ENCODE results near the gene ERAP2.

The ERAP2 gene

DNA sequence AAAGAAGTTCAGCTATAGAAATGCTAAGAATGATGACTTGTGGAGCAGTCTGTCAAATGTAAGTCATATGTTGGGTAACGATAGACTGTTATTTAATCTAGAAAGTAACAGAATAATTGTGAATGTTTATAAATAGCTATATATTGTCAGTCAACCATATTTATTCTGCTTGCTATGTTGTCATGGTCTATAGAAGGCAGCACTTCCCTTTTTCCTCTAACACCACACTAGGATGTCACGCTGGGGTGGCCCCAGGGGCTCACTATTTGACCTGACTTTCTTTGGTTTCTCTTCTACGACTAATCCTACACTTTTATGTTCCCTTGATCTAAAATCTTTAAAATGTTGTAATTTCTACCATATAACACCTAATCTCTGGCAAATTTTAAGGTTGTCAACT is 20.5 kb downstream of the ERAP2 start:
- no peak for TF ChIP-seq CTCF (IDR thresholded peaks at IDR 0.05; ENCODE audit: low read depth, low read length)
- no peak overlapping the region for H3K4me3 ChIP-seq (ENCODE audit: low read depth, low read length)

- no peak overlapping the region for H3K4me3 ChIP-seq (ENCODE audit: low read depth, low read length)
- TF ChIP-seq CTCF (IDR thresholded peaks at IDR 0.05; ENCODE audit: low read depth, low read length) = no peak
Measured at GRCh38 chr5:96901384-96901783, 25.1 kb downstream of the ERAP2 start.

DNA sequence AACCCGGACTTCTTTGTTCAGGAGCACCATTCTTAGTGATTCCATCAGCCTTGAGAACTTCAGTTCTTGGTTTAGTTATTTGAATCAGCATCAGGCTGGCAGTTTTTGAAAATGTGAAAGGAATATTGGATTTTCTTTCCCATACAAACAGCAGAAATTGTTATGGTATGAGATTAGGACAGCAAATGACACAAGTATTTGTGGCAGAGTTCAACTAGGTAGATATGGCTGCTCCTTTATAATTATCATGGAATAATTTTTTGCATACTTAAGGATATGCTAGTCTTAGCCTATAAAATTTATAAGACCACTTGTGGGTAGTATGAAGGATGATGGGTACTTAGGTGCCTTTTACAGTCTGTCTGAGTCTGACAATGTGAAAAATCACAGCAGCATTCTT is 25.5 kb downstream of the ERAP2 start:
- H3K4me3 ChIP-seq (ENCODE audit: low read depth, low read length) = no peak overlapping the region
- TF ChIP-seq CTCF (IDR thresholded peaks at IDR 0.05; ENCODE audit: low read depth, low read length) = no peak

- TF ChIP-seq CTCF (IDR thresholded peaks at IDR 0.05; ENCODE audit: low read depth, low read length) = no peak
- H3K4me3 ChIP-seq (ENCODE audit: low read depth, low read length) = no peak overlapping the region
Measured at GRCh38 chr5:96902876-96903275, 26.6 kb downstream of the ERAP2 start.

DNA sequence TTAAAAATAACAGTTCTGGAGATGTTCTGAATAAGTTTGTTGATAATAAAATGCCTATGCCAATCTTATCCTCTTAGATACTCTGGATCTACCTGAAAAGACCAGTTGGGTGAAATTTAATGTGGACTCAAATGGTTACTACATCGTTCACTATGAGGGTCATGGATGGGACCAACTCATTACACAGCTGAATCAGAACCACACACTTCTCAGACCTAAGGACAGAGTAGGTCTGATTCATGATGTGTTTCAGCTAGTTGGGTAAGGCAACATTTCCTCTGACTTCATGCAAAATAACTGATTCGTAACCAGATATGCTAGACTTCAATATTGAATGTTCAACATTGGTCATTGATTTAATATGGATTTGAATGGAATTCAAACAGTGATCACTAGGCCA is 27.0 kb downstream of the ERAP2 start:
- H3K4me3 ChIP-seq (ENCODE audit: low read depth, low read length) = no peak overlapping the region
- TF ChIP-seq CTCF (IDR thresholded peaks at IDR 0.05; ENCODE audit: low read depth, low read length) = no peak

DNA sequence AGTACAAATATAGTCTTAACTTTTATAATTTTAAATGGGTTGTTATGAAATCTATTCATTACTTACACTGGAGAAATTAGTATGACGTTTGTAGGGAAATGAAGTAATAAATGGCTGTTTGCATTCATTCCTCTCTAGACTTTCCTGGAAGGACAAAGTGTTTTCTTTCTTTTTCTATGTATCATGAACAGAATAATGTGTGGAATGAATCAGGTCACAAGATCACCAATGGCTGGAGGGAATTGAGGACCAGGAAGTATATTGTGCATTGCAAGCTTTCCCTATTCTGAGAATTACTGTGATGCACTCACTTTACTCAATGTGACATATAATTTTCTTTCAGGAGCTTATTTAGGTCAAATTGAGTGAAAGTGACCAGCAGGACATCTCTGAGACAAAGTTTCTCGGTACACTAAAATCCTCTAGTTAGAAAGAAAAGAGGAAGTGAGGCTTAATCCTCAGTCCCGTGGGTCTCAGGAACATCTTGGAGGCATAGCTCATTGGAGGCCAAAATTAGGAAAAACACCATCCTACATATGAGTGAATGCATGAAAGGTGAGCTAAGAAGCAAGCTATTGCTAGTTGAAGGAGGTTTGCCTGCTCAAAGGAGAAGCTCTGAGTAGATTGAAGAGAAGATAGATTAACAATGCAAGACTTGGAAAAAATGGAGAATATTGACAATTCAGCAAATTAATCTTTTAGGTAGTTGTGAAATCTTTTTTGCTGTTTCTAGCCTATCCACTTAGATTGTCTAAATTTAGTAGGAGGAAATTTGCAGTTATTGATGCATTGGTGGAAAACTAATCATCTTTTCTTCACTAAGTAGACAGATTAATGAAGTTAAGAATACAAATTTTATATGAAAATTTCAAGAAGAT is 28.0 kb downstream of the ERAP2 start:
- no peak for TF ChIP-seq CTCF (IDR thresholded peaks at IDR 0.05; ENCODE audit: low read depth, low read length)
- no peak overlapping the region for H3K4me3 ChIP-seq (ENCODE audit: low read depth, low read length)

DNA sequence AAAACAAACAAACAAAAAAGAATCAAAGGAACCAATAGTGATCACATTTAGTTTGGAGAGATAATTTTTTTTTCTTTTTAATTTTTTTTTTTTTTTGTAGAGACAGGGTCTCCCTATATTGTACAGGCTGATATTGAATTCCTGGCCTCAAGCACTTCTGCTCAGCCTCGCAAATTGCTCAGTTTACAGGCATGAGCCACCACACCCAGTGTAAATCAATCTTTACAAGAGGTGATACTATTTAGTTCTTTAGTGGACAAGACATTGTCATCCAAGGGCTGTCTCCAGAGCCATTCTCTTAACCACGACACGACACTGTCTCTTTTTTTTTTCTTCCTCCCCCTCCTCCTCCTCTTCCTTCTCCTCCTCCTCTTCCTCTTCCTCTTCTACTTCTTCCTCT is 29.6 kb downstream of the ERAP2 start:
- no peak for TF ChIP-seq CTCF (IDR thresholded peaks at IDR 0.05; ENCODE audit: low read depth, low read length)
- no peak overlapping the region for H3K4me3 ChIP-seq (ENCODE audit: low read depth, low read length)

Measured in WI38 (cell line).